GM19397 (cell line): ENCODE measurements around the gene IDH3B.
A peak's percentile ranks its signal among the peaks of the same experiment; 100 is the strongest.
"Not testable (repeated sequence)": the region's sequence is repeated elsewhere in the genome, so short reads cannot be mapped to it uniquely, and the experiment has no call there.

Source experiments
- ATAC-seq: cut with Tn5 transposase; IDR thresholded peaks from one replicate; pipeline ENCODE4 v1.9.1; 2021; ENCODE audit warnings: mild to moderate bottlenecking, moderate library complexity; ENCODE audit not compliant: unreplicated experiment

IDH3B gene

DNA sequence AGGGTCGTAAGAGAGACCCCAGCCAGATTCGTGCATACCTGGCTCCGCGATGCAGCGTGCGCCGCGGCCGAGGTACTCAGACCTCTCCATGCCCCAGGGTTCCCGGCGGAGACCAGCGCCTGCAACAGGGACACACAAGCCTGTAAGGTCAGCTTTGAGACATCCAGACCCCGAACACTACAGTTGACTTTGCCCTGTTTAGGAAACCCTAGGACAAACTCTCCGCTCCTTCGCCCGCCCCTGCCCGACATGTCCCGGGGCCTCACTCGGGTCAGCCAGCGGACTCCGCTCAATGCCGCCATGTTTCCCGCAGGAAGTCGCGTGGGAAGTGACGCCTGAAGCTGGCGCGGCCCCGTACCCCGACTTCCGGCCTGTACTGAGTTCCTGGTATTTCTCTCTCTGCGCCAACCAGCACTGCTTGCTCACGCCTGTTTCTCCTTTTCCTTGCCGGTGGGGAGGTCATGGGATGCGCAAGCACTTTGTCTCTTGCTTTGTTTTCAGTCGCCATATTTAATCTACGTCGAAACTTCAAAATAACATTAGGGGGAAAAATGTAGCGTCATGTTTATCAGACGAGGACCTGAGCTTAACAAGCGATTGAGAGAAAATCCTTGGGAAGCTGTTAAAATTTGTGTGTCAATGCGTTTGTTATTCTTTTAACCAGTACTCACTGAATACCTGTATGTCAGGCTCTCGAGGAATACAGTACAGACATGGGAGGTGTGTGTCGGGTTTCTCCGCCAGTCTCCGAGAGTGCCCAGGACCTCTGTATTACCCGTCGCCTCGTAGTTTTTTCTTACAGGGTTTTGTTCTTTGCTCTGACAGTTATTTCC lies at the start of gene IDH3B:
Gene IDH3B (minus strand): TSS at position 330 of the 833 bp plus-strand sequence. CDS start 28 bp downstream, at position 302.
- peak; percentile 82 for ATAC-seq

DNA sequence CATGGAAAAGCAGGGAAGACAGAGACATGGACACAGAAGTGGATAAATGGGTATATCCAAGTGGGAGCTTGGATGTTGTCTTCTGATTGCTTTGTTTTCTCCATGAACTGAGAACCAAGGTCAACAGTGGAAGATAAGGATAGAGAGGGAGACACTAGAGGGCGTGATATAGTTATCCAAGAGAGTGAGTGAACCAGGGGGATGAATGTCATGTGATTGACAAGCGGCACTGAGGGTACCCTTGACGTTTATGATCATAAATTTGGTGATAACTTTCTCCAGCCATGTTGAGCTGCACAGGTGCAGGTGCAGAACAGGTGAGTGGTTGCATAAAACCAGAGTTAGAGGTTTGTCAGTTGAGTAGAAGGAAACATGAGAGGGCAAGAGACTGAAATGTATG lies 49.3 kb upstream of the IDH3B start:
- no peak for ATAC-seq

DNA sequence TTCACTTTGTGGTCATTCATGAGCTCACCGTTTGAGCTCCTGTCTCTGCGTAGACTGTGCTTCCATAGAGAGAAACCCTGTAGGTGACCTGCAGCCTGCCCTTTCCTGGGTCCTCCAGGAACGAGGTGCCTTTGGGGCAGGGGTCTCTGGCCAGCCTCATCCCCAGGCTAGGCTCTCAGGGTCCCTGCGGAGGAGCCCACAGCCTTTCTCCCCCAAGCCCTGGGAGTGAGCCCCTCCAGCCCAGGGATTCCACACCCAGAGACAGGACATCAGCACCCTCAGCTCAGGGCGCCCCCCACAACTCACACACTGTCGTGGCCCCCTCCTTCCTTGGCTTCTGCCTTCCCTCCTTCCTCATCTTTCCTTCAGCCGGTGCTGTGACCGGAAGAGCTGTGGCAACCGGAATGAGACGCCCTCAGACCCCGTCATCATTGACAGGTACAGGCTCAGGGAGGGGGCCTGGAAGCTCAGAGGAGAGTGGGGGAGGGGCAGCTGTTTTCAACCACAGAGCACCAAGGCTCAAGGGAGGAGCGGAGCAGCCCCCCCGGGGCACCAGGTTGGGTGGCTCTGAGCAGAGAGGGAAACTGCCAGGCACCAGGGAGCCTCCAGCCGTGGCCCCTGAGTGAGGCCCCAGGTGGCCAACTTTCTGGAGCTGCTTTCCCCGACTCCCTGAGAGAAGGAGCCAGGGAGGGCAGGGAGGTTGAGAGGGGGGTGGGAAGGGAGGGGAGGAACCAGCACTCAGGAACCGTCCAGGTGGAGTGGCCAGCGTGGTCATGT lies 45.4 kb upstream of the IDH3B start:
- ATAC-seq, result no peak

DNA sequence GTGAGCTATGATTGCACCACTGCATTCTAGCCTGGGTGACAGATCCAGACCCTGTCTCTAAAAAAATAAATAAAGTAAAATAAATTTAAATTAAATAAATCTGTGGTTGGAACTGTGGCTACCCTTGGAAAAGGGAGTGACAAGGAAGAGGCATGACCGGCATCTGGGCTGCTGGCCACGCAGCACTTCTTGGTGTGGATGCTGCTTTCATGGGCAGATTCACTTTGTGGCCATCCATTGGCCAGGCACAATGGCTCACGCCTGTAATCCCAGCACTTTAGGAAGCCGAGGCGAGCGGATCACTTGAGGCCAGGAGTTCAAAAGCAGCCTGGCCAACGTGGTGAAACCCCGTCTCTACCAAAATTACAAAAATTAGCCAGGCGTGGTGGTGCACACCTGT lies 44.6 kb upstream of the IDH3B start:
- ATAC-seq, result no peak

DNA sequence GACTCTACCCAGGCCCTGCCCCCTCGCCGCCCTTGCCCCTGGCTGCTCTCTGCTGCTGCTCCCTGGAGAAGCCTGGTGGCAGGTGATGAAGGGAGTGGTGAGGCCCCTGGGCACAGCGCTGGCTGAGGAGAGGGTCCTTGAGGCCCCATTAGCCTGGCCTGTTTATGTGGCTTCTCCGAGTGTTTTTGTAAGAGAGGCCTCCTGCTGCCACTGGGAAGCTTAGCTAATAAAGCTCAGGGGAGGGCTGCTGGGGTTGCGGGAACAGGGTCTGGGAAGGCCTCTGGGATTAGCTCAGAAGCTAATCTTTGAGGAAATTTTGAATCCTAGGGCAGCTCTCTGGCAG lies 44.0 kb upstream of the IDH3B start:
- no peak for ATAC-seq

DNA sequence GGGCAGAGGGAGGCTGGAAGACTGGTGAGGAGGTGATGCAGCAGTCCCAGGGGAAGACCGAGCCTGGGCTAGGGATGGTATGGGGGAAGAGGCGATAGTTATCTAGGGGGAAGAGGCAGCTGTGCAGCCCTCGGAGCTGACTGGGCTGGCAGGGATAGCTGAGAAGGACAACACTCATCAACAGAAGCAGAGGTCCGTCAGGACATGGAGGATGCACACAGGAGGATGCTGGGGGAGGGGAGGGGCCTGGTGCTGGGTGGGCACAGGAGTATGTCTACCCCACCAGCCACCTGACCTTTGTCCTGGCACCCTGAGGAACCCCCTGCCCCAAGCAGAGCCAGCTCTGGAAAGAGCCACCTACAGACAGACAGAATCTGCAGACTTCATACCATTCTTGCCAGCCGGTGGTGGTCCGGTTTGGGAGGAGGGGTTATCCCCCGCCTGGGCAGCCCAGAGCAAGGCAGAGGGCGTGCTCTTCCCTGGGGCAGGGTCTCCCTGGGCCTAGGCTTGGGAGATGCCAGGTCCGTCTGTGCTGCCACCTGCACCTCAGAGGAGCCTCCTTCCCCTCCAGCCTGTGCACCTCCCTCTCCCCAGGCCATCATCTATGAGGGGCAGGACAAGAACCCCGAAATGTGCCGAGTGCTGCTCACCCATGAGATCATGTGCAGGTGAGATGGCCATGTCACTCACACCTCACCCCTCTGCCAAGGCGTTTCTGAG lies 43.5 kb upstream of the IDH3B start:
- ATAC-seq, result no peak

DNA sequence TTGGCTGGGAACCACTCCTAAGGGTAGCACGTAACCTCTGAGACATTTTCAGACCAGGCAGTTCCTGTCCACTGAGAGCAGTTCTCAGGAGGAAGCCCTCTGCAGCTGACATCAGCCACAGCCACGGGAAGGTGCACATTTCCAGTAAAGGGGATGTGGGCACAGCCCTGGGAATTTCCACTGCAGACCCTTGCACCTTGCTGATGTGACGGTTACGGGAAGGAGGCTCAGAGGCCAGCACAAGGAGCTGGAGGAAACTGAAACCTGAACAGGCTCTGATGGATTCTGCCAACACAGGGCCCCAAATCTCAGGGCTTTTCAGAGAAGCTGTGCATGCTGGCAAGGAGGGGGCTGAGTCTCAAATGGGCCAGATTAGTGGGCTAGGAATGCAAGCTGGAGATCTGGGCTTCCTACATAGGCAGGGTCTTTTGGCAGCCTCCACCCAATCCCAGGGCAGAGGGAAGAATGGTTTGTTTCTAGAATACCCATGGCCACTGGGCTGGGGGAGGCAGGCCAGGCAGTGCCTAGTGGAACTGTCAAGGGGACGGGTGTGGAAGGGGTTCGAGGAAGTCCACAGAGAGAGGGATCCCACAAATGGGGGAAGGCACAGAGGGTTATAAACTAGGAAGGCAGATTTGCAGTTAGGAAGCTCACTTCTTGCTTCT lies 42.8 kb upstream of the IDH3B start:
- ATAC-seq, result no peak

DNA sequence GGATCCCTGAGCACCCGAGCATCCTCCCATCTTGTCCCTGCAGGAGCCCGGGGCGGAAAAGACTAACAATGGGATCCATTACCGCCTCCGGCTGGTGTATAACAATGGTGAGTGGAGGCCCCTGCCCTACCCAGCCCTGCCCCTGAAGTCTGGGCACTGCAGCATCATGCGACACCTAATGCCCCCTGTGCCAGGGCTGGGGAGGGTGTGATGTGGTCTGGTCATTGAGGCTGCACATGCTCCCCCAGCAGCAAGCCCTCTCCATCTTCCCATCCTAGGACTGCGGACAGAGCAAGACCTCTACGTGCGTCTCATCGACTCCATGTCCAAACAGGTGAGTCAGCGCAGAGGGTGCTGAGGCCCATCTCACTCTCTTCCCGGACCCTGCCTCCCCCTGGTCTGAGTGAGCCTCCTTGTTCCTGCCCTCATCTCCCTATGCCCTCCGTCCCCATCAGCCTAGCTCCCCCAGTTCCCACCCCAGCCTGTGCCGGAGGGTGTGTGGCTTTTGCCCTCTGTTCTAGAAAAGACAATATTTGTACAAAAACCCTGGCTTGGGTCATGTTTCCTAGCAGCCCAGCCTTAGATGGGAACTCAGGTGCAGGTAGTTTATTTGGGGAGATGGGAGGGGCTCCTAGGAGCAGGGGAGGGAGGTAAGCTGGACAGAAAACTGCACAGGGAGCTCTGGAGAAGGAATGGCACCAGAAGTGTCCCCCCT lies 42.1 kb upstream of the IDH3B start:
- ATAC-seq, result no peak

DNA sequence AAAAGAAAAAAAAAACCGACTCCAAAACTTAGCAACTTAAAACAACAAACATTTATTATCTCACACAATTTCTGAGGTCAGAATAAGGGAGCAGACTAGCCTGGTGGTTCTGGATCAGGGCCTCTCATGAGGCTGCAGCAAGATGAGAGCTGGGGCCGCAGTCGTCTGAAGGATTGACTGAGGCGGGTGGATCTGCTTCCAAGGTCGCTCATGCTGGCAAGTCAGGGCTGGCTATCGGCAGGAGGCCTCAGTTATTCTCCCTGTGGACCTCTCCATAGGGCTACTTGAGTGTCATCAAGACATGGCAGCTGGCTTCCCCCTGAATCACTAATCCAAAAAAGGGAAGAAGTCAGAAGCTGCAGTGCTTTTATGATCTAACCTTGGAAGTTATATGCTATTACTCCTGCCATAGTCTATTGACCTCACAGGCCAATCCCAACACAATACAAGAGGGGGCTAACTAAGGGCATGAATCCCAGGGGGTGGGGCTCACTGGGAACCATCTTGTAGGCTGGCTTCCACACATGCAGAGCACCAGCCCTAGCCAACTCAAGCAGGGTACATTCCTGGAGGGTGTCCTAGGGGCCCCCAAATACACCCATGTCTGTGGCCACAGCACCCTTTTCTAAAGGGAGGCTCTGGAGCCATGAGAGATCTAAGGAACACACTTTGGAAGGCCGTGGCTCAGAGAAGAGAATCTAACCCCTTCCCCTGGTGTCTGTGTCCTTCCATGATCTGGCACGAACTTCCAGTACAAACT lies 39.9 kb upstream of the IDH3B start:
- no peak for ATAC-seq

DNA sequence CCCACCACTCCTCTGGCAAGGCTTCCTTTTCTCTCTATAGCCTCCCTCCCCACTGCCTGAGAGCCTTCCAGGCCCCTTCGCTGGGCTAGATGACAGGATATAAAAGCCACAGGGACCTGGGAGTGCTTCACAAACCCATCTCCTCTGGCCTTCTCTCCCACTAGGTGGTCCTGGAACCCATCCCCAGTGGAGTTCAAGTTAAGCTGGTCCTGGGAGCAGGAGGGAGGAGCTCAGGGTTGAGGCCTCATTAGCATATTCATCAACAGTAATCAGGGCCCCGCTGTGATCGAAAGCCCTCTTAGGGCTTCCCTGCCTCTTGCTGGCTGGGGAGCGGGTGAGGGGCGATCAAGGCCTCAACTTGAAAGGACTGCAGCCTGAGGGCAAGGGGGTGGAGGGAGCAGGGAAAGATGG lies 37.7 kb upstream of the IDH3B start:
- no peak for ATAC-seq

DNA sequence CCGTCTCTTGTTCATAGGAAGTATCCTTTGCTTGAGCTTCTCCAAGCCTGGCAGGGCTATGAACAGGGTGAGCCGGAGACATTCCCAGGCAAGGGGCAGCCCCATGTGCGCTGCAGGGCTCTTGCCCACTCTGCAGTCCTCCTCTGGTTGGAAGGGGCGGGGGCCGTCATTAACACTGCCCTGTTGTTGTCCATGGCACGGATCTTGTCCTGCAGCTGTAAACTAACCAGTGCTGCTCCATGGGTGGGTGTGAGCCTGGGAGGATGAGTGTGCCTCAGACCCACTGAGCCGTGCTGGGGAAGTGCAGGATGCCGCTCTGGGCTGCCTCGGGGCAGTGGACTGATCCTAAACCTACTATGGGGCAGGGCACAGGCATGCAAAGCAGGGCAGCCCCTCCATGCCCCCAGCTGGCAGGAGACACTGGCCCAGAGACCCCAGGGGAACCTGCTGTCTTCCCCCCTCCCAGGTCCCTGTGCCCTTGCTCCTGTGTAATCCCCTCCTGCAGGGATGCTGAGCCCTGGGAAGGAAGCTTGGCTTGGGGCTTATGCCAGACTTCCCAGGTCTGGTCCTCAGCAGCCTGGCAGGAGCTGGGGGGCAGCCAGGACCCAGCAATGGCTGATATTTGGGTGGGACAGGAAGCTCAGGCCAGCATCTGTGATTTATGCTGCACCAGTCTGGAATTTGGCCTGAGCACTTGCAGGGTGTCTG lies 37.1 kb upstream of the IDH3B start:
- no peak for ATAC-seq

DNA sequence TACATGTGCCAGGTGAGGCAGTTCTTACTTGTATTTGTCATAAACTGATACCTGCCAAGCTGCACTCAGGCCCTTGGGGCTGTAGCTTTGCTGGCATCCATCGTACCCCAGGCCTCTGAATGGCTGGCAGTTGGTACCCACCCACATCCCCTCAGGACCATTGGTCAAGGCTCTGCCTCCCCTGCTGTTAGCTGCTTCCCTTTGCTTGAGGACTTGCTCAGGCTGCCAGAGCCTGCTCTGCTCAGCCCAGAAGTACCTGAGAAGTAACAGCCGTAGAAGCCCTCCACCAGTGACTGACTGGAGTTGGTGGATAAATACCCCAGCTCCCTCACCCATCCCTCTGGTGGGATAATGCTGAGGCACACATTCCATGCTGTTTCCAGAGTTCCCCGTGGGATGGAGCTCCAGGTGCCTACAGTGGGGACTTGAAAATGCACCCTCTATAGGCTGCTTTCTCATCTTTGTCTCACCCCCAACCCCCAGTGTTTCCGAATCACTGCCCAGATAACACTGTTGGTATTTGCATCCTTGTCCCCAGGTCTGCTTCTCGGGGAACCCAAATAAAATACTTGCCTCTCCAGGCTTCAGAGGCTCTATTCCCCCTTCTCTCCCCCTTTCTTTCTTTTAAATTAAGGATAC lies 35.9 kb upstream of the IDH3B start:
- ATAC-seq, result no peak

DNA sequence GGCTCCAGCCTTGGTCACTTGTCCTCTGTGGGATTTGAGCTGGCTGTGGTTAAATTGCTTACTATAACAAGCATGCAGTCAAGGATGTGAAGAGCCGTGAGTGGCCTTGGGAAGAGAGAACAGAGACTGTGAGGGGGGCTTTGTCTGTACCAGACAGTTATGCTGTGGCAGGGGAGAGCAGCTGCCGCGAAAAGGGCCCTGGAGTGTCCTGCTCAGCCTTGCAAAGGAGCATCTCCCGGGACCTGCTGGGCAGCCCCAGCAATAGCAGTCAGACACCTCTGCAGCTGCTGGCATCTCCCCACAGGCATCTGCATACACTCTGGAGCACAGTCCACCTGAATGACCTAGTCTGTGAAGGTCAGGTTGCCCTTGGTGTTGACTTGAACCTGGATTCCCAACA lies 34.9 kb upstream of the IDH3B start:
- no peak for ATAC-seq

DNA sequence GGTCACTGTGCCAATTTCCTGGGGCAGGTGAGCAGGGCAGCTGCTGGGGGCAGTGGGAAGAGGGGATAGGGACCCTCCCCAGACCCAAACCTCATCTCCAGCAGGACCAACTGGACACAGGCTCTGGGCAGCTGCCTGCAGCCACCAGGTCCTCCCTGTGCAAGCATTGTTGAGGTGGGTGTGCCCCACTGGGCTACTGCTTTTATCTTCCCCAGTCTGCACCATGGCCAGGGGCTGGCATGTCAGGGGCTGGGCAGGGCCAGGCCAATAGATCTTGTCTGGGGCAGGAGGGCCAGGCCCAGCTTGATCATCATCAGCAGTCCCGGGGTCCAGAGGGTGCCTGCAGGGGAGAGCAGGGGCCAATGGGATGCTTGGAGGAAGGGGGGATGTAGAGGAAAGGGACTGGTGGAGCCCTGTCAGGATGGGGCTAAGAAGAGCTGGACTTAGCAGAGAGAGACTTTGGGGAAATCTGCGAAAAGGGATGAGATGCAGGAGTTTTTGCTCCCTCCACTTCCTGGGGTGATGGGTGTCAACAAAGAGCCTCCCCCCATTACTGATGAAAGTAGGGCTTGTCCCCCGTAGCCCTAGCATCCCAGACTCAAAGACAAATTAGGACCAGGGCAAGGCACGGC lies 34.3 kb upstream of the IDH3B start:
- no peak for ATAC-seq

DNA sequence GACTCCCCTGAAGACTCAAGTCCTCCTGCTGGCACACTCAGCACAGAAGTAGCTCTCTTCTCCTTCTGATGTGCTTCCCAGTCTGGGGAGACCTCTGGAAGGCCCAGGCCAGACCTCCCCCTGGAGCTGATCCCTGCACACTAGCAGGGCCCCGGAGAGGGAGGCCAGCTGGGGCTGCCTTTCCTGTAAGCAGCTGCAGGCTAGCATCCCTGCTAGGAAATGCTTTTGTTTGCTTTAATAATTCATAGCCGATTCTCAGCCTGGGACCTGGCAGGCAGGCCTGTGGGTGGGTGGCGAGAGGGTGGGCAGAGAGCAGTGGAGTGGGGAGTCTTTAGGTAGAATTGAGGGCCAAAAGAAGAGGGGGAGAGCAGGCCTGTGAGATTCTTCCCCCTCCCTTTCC lies 33.8 kb upstream of the IDH3B start:
- ATAC-seq, result no peak

DNA sequence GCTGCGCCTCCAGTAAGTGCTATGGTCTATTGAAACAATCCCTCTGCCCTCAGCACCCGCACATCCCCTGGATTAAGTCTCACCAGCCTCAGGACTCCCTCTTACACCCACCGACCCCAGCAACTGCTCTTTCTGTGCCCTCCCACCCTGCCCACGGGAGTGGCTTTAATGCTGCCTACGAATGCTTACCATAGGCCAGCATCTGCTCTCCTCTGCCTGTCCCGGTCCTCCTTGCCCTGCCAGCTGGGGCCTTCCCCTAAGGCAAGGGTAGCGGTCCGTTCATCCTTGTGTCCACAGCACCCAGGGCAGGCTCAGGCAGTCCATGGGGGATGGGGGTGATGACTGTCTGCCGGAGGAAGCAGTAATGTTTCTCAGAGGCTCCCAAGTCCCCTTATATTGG lies 32.6 kb upstream of the IDH3B start:
- no peak for ATAC-seq

DNA sequence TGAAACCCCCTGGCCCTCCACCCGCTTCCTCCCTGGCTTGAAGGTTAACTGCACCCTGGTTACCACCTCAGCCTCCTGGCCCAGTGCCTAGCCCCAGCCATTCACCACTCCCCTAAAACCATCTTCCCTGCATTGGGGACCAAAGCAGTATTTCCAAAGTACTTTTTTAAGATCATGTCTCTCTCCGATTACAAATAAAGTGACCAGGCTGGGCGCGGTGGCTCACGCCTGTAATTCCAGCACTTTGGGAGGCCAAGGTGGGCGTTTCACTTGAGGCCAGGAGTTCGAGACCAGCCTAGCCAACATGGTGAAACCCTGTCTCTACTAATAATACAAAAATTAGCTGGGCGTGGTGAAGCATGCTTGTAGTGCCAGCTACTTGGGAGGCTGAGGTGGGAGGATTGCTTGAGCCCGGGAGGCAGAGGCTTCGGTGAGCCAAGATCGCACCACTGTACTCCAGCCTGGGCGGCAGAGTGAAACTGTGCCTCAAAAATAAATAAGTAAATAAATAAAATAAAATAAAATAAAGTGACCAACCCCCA lies 32.0 kb upstream of the IDH3B start:
- not testable (repeated sequence) for ATAC-seq
